Activated T-helper 1 cell treated with Interleukin-2 at 50 U/mL for 16 hours (primary cell): ENCODE measurements around the gene LIAS.
"Not testable (repeated sequence)": the region's sequence is repeated elsewhere in the genome, so short reads cannot be mapped to it uniquely, and the experiment has no call there.

Experiments used
- DNase-seq: peaks from one replicate; pipeline ENCODE4 v3.0.0-alpha.2; 2020; ENCODE audit warnings: low read depth

The LIAS gene

DNA sequence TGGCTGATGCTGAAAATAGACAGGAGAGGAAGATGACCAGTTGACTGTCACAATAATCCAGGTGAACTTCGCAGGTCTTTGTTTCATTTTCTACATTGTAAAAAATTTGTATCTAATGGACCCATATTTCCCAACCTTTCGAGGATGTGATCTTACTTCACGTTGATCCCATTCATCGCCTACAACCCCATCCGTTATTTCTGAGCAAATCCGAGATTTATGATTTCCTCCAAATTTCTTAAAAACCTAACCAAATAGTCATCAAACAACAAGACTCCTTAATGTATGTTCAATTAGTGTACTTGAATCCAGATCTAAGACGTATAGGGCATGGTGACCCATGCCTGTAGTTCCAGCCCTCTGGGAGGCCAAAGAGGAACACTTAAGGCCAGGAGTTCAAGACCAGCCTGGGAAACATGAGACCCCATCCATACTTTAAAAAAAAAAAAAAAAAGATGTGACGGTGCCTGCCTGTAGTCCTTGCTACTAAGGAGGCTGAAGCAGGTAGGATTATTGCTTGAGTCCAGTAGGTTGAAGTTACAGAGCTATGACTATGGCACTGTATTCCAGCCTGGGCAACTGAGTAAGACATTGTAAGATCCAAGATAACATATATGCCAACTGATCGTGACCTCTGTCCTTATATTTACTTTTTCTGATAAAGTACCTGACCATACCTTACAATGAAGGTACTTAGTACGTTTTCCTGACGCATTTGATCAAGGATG, 5.8 kb upstream of the LIAS start:
- no peak for DNase-seq

DNA sequence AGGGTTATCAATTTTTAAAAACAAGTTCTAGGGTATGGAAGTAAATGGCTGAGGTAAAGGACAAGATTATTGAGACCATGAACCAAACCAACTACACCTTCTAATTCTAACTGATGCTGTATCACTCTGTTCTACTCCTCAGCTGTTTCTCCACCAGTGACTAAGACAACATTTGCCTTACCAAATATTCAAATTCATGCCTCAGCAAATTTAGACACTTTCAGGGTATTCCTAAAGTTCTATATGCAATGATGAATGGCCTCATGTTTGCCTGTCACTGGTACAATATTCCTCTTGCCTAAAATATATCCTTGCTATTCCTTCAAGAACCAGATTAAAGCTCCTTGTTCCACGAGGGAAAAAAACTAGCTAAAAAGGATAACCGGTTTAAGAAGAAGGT, 5.1 kb upstream of the LIAS start:
- no peak for DNase-seq

DNA sequence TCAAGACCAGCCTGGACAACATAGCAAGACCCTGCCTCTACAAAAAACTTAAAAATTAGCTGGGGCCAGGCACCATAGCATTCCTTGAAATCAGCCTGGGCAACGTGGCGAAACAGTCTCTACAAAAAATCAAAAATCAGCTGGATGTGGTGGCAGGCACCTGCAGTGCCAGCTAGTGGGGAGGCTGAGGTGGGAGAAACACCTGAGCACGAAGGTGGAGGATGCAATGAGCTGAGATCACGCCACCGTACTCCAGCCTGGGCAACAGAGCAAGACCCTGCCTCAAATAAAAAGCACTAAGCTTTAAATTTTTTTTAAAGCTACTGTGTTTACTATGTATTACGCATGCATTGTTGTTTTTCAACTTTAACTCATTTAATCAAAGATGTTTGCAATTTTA, 3.4 kb upstream of the LIAS start:
- DNase-seq: no peak

DNA sequence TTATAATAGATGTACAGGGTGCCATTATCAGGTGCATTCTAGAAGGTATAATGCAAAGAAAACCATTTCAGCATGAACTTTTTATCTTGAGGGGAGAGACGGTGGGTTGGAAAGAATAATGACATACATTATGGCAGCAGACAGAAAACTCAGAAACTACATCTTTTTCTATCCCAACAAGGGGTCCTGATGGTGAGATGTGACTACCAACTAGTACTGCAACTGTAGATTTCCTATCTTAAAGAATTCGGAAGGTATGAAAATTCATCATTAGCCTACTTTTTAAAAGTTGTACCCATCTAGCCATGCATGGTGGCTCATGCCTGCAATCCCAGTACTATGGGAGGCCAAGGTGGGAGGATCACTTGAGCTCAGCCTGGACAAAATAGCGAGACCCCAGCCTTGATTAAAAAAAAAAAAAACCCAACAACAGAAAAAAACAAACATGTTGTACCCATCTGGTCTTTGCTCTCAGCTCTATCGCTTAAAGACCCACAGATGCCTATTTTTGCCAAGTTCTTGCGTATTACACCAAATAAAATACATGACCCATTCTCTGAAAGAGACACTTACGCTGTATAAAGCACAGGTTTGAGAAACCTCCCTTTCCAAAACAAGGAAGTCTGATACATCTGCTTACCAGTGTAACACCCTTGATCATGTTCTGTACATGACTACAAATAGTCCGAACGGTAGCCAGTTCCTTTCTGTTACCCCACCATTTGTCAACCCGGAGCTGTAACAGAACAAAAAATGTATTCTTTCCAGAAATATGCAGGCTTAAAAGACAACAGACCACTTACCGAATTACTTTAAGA, 1.7 kb upstream of the LIAS start:
- no peak for DNase-seq

DNA sequence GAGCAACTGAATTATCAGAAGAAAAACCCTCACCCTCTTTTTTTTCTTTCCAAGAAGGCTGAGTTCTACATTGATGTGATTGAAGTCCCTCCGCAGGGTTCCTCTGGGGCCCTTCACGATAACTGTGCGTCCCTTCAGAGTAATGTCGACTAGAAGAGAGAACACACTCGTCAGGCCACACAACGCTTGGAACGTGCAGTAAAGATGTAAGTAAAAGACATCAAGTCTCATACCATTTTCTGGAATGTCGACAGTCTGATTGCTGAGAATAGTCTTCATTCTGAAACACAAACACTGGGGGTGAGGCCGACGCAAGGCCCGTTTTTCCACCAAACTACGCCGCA, 723 bp upstream of the LIAS start:
- DNase-seq: not testable (repeated sequence)

DNA sequence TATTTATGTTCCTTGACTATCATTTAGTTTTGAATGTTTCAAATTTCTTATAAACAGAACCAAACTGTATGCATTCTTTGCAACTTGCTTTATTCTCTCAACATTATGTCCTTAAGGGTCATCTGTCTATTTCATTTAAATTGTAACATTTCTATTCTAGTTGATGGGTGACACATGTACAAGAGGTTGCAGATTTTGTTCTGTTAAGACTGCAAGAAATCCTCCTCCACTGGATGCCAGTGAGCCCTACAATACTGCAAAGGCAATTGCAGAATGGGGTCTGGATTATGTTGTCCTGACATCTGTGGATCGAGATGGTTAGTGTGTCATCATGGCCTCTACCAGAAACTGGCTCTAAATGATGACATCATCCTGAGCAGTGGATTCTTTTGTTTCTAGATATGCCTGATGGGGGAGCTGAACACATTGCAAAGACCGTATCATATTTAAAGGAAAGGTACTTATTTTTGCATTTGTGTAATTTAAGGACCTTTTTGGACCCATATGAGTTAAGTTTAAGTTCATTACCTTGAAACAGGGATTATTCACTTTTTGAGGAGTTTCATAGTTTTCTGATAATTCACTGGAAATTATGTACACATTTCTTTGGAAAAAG, 6.1 kb downstream of the LIAS start:
- DNase-seq: no peak

DNA sequence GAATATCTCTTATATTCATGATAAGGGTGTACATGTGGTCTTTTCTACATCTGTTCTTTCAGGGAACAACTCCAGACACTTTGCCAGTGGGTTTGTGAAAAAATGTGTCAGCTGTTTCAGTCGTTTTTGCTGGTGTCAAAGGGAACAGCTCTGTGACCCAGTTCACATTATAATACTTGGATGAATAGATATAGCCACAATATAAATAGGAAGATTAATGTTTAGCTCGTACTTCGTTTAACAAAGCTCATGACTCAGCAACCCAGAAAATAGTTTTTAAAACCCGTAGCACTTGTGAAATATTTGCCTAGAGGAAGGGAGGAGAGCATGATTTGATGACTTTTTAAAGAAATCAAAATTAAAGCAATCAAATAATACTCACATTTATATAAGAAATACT, 7.9 kb downstream of the LIAS start:
- DNase-seq: no peak

DNA sequence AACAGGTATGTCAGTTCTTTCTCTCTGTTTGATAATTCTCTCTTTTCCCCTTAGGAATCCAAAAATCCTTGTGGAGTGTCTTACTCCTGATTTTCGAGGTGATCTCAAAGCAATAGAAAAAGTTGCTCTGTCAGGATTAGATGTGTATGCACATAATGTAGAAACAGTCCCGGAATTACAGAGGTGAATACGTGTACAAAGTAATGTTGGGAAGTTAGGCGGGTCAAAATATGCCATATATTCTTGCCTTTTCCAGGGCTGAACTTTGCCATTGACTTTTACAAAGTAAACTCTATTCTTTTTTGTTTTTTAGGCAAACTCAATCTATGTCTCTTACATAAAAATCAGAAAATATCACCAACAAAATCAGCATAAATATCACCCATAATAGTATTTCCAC, 8.6 kb downstream of the LIAS start:
- DNase-seq: no peak

DNA sequence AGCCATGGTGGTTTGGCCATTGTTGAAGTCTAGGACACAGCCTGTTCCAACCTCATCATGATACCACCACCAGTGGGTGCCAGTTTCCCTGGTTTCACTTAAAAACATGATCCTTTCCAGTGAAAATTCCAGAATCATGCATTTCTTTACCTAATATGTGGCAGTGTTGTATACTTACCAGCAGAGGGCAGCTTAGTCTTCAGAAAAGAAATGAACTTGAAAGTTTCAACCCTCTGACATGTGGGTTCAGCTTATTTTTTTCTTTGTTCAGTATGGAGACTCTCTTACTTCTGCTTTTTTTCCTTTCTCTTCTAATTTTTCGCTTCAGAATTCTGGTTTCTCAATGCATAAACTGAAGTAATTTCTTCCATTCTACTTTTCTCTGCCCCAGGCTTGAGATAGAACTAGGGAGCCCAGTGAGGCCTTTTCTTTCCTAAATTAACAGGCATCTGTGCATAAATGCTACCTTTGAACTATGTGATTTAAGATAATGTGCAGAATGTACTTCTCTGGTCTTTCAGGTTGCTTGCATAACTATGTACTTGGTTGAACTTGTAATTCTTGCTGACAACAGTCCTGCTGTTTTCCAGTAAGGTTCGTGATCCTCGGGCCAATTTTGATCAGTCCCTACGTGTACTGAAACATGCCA, 10.7 kb downstream of the LIAS start:
- no peak for DNase-seq

DNA sequence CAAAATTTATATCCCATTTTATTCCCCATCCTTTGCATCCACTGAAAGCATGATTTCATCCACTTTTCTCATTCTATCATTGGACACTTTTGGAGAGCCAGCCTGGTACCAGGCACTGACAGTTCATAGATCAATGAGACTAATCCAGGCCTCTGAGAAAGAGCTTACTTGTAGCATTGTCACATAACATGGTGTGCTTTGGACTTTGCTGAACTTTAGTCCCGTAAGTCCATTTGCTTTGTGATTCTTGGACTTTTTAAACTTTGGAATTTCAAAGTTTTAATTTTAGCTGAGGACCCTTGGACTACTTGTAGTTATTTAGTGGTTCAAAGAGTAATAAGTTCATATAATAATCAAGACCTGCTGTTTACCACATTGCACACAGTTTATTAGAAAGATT, 11.5 kb downstream of the LIAS start:
- DNase-seq: no peak

DNA sequence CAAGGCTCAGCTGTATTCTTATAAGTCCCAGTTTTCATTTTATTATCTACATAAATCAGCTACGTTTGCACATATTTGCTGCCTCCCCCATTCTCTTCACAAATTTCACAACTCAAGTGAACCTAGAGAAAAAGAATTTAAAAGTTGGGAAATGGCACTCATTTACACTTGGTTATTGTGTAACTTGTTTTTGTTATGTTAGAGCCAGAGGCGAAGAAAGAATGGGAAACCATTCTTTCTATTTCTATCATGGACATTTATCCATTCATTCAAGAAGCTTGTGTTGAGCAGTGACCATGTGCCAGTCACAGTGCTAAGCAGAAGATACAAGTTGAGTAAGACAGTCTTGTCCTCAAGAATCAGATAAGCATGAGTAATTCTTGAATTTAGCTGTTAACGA, 13.5 kb downstream of the LIAS start:
- DNase-seq: no peak

DNA sequence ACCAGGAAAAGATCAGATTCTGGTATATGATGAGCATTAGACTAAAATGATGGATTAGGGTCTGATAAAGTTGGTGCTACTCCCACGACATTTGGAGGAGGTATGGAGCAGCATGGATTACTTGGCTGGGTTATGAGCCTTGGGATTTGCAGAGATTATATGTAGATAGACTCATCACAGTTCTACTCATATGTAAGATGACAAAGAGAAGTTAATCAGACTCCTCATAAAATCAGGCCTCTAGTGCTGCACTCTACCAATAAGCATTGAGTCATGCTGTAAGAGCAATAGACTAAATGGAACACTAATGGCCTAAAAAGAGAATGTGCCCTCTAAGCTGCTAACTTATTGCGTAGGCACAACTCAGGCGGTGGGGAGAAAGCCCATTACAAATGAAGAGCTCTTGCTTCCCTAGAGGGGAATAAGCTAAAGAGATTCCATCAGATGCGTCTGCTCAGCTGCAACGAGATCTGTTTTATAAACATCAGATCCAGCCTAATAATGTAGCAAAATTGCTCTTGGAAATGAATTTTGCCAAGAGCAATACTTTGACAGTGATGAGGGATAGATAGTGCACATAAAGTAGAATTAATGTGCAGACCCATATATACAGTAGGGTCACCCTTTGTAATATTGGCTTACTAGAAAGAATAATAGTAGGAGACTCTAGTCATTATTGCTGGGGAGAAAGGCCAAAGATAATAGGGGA, 17.5 kb downstream of the LIAS start:
- no peak for DNase-seq

DNA sequence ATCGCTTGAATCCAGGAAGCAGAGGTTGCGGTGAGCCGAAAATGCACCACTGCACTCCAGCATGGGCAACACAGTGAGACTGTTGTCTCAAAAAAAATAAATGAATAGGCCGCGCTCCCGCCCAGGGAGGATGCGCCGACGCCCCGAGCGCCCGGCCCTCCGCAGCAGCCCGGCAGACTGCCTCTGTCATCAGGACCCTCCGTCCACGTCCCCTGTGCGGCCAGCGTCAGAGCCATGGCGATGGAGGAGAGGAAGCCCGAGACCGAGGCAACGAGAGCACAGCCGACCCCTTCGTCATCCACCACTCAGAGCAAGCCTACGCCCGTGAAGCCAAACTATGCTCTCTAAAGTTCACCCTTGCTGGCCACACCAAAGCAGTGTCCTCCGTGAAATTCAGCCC, 21.4 kb downstream of the LIAS start:
- no peak for DNase-seq

DNA sequence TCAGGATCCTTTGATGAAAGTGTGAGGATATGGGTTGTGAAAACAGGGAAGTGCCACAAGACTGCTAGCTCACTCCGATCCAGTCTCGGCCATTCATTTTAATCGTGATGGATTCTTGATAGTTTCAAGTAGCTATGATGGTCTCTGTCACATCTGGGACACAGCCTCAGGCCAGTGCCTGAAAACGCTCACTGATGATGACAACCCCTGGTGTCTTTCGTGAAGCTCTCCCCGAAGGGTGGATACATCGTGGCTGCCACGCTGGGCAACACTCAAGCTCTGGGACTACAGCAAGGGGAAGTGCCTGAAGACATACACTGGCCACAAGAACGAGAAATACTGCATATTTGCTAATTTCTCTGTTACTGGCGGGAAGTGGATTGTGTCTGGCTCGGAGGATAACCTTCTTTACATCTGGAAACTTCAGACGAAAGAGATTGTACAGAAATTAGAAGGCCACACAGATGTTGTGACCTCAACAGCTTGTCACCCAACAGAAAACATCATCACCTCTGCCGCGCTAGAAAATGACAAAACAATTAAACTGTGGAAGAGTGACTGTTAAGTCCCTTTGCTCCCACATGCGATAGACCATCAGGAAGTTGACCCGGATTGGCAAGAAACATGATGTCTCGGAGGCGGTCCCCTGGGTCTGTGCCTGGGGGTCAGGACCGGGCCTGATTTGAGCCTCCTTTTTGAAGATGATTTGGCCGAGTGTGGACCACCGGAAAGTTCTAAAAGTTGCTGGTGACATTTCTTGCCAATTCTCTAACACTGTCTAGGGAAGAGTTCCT, 22.2 kb downstream of the LIAS start:
- DNase-seq: no peak

DNA sequence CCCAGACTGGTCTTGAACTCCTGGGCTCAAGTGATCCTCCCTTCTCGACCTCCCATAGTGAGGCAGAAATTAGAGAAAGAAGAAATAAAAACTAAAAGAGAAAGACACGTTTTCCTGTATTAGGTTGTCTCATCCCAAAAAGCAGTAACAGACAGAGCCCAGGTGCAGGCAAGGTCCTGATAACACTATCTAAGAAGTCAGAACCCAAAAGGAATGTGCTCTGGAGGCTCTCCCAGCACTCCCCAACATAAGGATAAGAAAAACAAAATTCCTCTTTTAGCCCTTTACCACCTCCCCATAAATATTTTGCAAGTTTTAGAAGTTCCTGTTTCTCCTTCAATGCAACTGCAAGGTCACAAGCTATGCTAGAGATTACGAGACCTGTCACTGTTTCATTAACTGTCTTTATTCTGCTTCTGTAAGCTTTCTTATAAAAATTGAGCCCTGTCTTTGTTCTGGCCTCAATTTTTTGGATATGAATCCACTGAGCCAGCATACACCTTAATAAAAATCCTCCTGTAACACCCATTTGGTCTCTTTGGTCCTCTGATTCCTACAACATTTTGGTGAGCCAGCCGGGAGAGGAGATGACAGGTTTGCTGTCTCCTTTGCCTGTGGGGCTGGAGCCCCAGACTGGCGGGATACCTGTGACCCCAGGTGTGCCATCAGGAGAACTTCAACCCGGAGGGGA, 25.9 kb downstream of the LIAS start:
- DNase-seq: no peak

DNA sequence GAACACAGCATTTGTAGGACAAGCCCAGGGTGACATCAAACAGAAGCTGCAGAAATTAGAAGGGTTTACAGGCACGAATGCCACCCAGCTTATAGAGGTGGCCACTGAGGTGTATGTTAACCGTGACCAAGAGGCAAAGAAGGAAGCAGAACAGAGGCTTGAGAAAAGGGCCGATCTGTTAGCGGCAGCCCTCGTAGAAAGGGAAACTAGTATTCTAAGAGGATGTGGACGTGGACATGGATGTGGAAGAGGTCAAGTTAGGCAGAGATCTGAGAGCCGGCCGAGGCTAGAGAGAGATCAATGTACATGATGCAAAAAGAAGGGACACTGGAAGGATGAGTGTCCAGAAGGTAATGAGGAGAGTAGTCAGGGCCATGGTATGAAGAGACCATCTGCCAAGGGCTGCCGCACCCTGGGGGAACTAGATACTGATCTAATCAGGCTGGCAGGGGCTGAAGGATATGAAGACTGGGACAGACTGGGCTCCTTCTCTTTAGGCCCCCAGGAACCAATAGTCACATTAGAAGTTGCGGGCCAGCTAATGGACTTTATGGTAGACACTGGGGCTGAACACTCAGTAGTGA, 27.5 kb downstream of the LIAS start:
- DNase-seq: no peak

DNA sequence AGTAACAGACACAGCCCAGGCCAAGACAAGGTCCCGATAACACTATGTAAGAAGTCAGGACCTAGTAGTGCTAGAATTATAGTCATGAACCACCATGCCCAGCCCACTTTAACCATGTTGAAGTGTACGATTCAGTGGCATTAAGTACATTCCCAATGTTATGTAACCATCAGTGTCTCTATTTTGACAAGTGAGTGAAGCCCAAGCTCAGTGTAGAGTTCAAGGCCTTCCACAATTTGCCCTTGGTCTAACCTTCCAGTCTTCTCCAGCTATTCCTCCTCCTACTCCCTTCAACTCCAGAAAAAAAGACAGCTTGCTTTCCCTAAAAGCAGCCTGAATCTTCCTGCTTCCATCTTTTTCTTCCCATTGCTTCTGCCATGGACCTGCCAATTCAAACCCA, 31.5 kb downstream of the LIAS start:
- no peak for DNase-seq

DNA sequence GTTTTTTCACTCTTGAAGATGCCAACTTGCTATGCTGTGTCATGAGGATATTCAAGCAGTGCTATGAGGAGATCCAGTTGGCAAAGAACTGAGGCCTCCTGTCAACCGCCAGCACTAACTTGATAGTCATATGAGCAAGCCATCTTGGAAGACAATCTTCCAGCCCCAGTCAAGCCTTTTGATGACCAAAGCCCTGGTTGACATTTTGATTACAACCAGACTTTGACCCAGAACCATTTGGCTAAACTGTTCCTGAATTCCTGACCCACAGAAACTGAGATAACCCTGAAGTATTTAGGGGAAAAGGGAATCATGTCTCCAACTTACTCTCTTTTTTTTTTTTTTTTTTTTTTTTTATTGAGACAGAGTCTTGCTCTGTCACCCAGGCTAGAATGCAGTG, 35.5 kb downstream of the LIAS start:
- no peak for DNase-seq

DNA sequence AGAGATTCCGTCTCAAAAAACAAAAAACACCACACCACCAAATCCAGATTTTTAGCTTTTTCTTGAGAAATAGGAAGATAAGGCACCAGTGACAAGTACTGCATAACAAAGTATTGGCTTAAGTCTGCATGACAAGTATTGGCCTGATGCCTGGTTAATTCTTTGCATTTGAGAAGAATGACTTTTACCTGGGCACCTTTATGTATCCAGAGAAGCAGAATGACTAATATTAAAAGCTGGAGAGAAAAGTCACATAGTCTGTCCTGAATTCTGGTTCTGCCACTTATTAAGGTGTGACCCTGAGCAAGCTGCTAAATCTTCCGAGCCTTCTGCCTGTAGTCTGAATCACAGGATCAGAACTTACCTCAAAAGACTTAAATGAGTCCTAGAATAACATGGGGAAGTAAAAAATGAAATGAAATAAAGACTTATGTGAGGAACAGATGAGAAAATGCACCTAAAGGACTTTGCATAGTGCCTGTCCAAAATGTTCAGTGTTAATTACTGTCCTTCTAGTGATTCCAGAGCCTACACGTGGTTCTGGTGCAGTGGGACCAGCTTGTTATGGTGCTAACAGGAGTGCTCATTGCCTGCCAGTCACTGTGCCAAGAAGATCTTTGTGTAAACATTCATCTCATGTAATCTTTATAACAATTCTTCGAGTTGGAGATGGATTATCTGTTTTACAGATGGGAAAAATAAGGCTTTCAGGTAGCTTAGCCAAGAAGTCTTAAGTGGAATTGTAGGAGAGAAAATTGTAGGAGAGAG, 36.8 kb downstream of the LIAS start:
- DNase-seq: no peak
